Duodenal mucosa (tissue), 2 donors: ENCODE results near the gene NFASC.

Source experiments
- H3K27ac ChIP-seq: one replicate; pipeline ENCODE4 v1.7.0; 2013; ENCODE audit warnings: low read depth, low read length
- H3K27me3 ChIP-seq, 2 donors: one replicate each; pipeline ENCODE4 v1.7.0; 2013; ENCODE audit warnings: low read length in 2 of 2, control low read depth in 1 of 2; ENCODE audit not compliant: insufficient read depth in 2 of 2, control insufficient read depth in 1 of 2
- H3K36me3 ChIP-seq, 2 donors: one replicate each; pipeline ENCODE4 v1.7.0; 2013; ENCODE audit warnings: low read length in 2 of 2, control low read depth in 1 of 2; ENCODE audit not compliant: insufficient read depth in 2 of 2, control insufficient read depth in 1 of 2
- H3K4me1 ChIP-seq, 2 donors: one replicate each; pipeline ENCODE4 v1.7.0; 2013; ENCODE audit warnings: low read length in 2 of 2, control low read depth in 1 of 2; ENCODE audit not compliant: insufficient read depth in 2 of 2, control insufficient read depth in 1 of 2
- H3K4me3 ChIP-seq, 2 donors: one replicate each; pipeline ENCODE4 v1.7.0; 2013; ENCODE audit warnings: low read length in 2 of 2, low read depth in 1 of 2
- H3K9ac ChIP-seq, 2 donors: one replicate each; pipeline ENCODE4 v1.7.0; 2013; ENCODE audit warnings: low read length in 2 of 2, low read depth in 1 of 2
- H3K9me3 ChIP-seq, 2 donors: one replicate each; pipeline ENCODE4 v1.7.0; 2013; ENCODE audit warnings: low read length in 2 of 2, control low read depth in 1 of 2; ENCODE audit not compliant: control insufficient read depth in 1 of 2

Gene NFASC

GRCh38 chr1:204854286-204854685, 16.4 kb upstream of the NFASC start:
- Histone ChIP-seq H3K27ac (no peak overlapping the region), H3K9me3 (no peaks in the 10 kb centered on the region), H3K27me3 (no peaks in the 10 kb centered on the region), H3K9ac (no peak overlapping the region), H3K4me1 (no peaks in the 10 kb centered on the region), H3K4me3 (no peak overlapping the region), H3K36me3 (no peaks in the 10 kb centered on the region)

GRCh38 chr1:204858363-204858821, 12.3 kb upstream of the NFASC start:
- no peak overlapping the region for H3K9ac ChIP-seq
- H3K36me3 ChIP-seq = no peaks in the 10 kb centered on the region
- no peak overlapping the region for H3K4me3 ChIP-seq
- no peaks in the 10 kb centered on the region for H3K9me3 ChIP-seq
- no peaks in the 10 kb centered on the region for H3K4me1 ChIP-seq
- H3K27me3 ChIP-seq = no peaks in the 10 kb centered on the region
- H3K27ac ChIP-seq = no peak overlapping the region

GRCh38 chr1:204859861-204860267, 10.8 kb upstream of the NFASC start:
- H3K4me1 ChIP-seq = no peaks in the 10 kb centered on the region
- no peaks in the 10 kb centered on the region for H3K36me3 ChIP-seq
- no peaks in the 10 kb centered on the region for H3K9me3 ChIP-seq
- H3K27me3 ChIP-seq = no peaks in the 10 kb centered on the region
- no peak overlapping the region for H3K4me3 ChIP-seq
- H3K27ac ChIP-seq = no peak overlapping the region
- no peak overlapping the region for H3K9ac ChIP-seq

- H3K27ac ChIP-seq = no peak overlapping the region
- H3K36me3 ChIP-seq = no peaks in the 10 kb centered on the region
- peaks cover 0 to 3% of the 10 kb centered on the region in 2 donors for H3K27me3 ChIP-seq
- no peak overlapping the region for H3K9ac ChIP-seq
- no peak overlapping the region for H3K4me3 ChIP-seq
- no peaks in the 10 kb centered on the region for H3K4me1 ChIP-seq
- no peaks in the 10 kb centered on the region for H3K9me3 ChIP-seq
Measured at GRCh38 chr1:204863024-204863423, 7.6 kb upstream of the NFASC start.

GRCh38 chr1:204863730-204864129, 6.9 kb upstream of the NFASC start:
- Histone ChIP-seq H3K9me3 (no peaks in the 10 kb centered on the region), H3K27me3 (peaks cover 0 to 3% of the 10 kb centered on the region in 2 donors), H3K4me1 (no peaks in the 10 kb centered on the region), H3K36me3 (no peaks in the 10 kb centered on the region), H3K9ac (no peak overlapping the region), H3K4me3 (no peak overlapping the region), H3K27ac (no peak overlapping the region)

- H3K4me3 ChIP-seq = no peak overlapping the region
- H3K27me3 ChIP-seq = peaks cover 0 to 3% of the 10 kb centered on the region in 2 donors
- H3K27ac ChIP-seq = no peak overlapping the region
- H3K36me3 ChIP-seq = no peaks in the 10 kb centered on the region
- H3K4me1 ChIP-seq = no peaks in the 10 kb centered on the region
- no peaks in the 10 kb centered on the region for H3K9me3 ChIP-seq
- no peak overlapping the region for H3K9ac ChIP-seq
Measured at GRCh38 chr1:204866051-204866596, 4.5 kb upstream of the NFASC start.

- H3K9me3 ChIP-seq = no peaks in the 10 kb centered on the region
- no peak overlapping the region for H3K27ac ChIP-seq
- no peak overlapping the region for H3K4me3 ChIP-seq
- H3K36me3 ChIP-seq = no peaks in the 10 kb centered on the region
- peaks cover 0 to 5% of the 10 kb centered on the region in 2 donors for H3K4me1 ChIP-seq
- H3K27me3 ChIP-seq = peaks cover 0 to 3% of the 10 kb centered on the region in 2 donors
- no peak overlapping the region for H3K9ac ChIP-seq
Measured at GRCh38 chr1:204867203-204867602, 3.5 kb upstream of the NFASC start.

- Histone ChIP-seq H3K4me3 (no peak overlapping the region), H3K27me3 (peaks cover 0 to 3% of the 10 kb centered on the region in 2 donors), H3K4me1 (peaks cover 0 to 5% of the 10 kb centered on the region in 2 donors), H3K27ac (no peak overlapping the region), H3K9me3 (no peaks in the 10 kb centered on the region), H3K9ac (no peak overlapping the region), H3K36me3 (no peaks in the 10 kb centered on the region)
Measured at GRCh38 chr1:204867666-204868339, 2.9 kb upstream of the NFASC start.

- Histone ChIP-seq H3K4me3 (no peak overlapping the region), H3K9me3 (no peaks in the 10 kb centered on the region), H3K36me3 (no peaks in the 10 kb centered on the region), H3K27me3 (peaks cover 0 to 3% of the 10 kb centered on the region in 2 donors), H3K9ac (no peak overlapping the region), H3K27ac (no peak overlapping the region), H3K4me1 (peaks cover 0 to 5% of the 10 kb centered on the region in 2 donors)
Measured at GRCh38 chr1:204868340-204868700, 2.3 kb upstream of the NFASC start.

- Histone ChIP-seq H3K4me1 (peaks cover 0 to 5% of the 10 kb centered on the region in 2 donors), H3K27ac (no peak overlapping the region), H3K9me3 (no peaks in the 10 kb centered on the region), H3K4me3 (no peak overlapping the region), H3K9ac (no peak overlapping the region), H3K36me3 (no peaks in the 10 kb centered on the region), H3K27me3 (peaks cover 0 to 3% of the 10 kb centered on the region in 2 donors)
Measured at GRCh38 chr1:204869097-204869496, 1.6 kb upstream of the NFASC start.
